Activated CD4-positive, alpha-beta T cell treated with anti-CD3 and anti-CD28 coated beads, Interleukin-2, Interleukin-4, amounts not matched to agents 100 ng/mL and 50 ng/mL, durations not matched to agents 16 hours and 8 hours (primary cell): Measurements from ENCODE around the gene TRIM37.
"Not testable (repeated sequence)": the region's sequence is repeated elsewhere in the genome, so short reads cannot be mapped to it uniquely, and the experiment has no call there.

Source experiments
- DNase-seq: peaks from one replicate; pipeline ENCODE4 v3.0.0-alpha.2; 2020; ENCODE audit warnings: low spot score

Gene TRIM37

GRCh38 chr17:59108400-59109102 is 1.9 kb upstream of the TRIM37 start:
- DNase-seq, result no peak

- DNase-seq, result no peak
Observed at GRCh38 chr17:59107306-59107670, 608 bp upstream of the TRIM37 start.

GRCh38 chr17:59105852-59106462 is 723 bp downstream of the TRIM37 start:
- DNase-seq, result peak; percentile 66

- no peak for DNase-seq
Observed at GRCh38 chr17:59101178-59101577, 5.5 kb downstream of the TRIM37 start.

GRCh38 chr17:59097876-59098275 is 8.8 kb downstream of the TRIM37 start:
- no peak for DNase-seq

- no peak for DNase-seq
Observed at GRCh38 chr17:59094861-59095530, 11.7 kb downstream of the TRIM37 start.

GRCh38 chr17:59093702-59094231 is 12.9 kb downstream of the TRIM37 start:
- DNase-seq, result no peak

GRCh38 chr17:59093145-59093701 is 13.5 kb downstream of the TRIM37 start:
- DNase-seq, result no peak

- DNase-seq, result not testable (repeated sequence)
Observed at GRCh38 chr17:59090593-59090992, 16.1 kb downstream of the TRIM37 start.

- no peak for DNase-seq
Observed at GRCh38 chr17:59084154-59084553, 22.5 kb downstream of the TRIM37 start.

- no peak for DNase-seq
Observed at GRCh38 chr17:59074494-59074893, 32.2 kb downstream of the TRIM37 start.

GRCh38 chr17:59073972-59074371 is 32.7 kb downstream of the TRIM37 start:
- no peak for DNase-seq

GRCh38 chr17:59069856-59070255 is 36.8 kb downstream of the TRIM37 start:
- no peak for DNase-seq

- DNase-seq, result no peak
Observed at GRCh38 chr17:59067756-59068155, 38.9 kb downstream of the TRIM37 start.

- no peak for DNase-seq
Observed at GRCh38 chr17:59067340-59067739, 39.3 kb downstream of the TRIM37 start.

GRCh38 chr17:59062509-59062908 is 44.2 kb downstream of the TRIM37 start:
- DNase-seq, result no peak

GRCh38 chr17:59056857-59057256 is 49.8 kb downstream of the TRIM37 start:
- no peak for DNase-seq

GRCh38 chr17:59049798-59050197 is 56.9 kb downstream of the TRIM37 start:
- DNase-seq, result no peak

- DNase-seq, result no peak
Observed at GRCh38 chr17:59047616-59048015, 59.1 kb downstream of the TRIM37 start.

- DNase-seq, result no peak
Observed at GRCh38 chr17:59046192-59046591, 60.5 kb downstream of the TRIM37 start.

GRCh38 chr17:59038734-59039133 is 67.9 kb downstream of the TRIM37 start:
- DNase-seq, result peak; percentile 81

GRCh38 chr17:59037960-59038359 is 68.7 kb downstream of the TRIM37 start:
- no peak for DNase-seq

GRCh38 chr17:59030811-59031210 is 75.9 kb downstream of the TRIM37 start:
- no peak for DNase-seq
